CD4-positive, alpha-beta T cell treated with Interleukin-15 for 4 hours (primary cell): Measurements from ENCODE around the gene ZNF606.

Experiments used
- DNase-seq: peaks from one replicate; pipeline ENCODE4 v3.0.0-alpha.2; 2020; ENCODE audit warnings: low spot score

Gene ZNF606

GRCh38 chr19:57927587-57927986 is 75.0 kb downstream of the ZNF606 start:
- DNase-seq, result no peak
